Hepatocyte (in vitro differentiated cells): ENCODE measurements around the gene HEPN1.

Experiments used
- EZH2 ChIP-seq: fragments of 200-600 bp; sonication (generic); IDR thresholded peaks from 2 replicates; pipeline ENCODE4 v1.6.1; 2016; ENCODE audit warnings: antibody characterized with exemption, mild to moderate bottlenecking, borderline replicate concordance
- TF ChIP-seq, protein P1 (sequence below): fragments of 200-600 bp; sonication (generic); IDR thresholded peaks from 2 replicates; pipeline ENCODE4 v1.5.1; 2016; ENCODE audit warnings: antibody characterized with exemption, mild to moderate bottlenecking; ENCODE audit not compliant: poor library complexity

DNA sequence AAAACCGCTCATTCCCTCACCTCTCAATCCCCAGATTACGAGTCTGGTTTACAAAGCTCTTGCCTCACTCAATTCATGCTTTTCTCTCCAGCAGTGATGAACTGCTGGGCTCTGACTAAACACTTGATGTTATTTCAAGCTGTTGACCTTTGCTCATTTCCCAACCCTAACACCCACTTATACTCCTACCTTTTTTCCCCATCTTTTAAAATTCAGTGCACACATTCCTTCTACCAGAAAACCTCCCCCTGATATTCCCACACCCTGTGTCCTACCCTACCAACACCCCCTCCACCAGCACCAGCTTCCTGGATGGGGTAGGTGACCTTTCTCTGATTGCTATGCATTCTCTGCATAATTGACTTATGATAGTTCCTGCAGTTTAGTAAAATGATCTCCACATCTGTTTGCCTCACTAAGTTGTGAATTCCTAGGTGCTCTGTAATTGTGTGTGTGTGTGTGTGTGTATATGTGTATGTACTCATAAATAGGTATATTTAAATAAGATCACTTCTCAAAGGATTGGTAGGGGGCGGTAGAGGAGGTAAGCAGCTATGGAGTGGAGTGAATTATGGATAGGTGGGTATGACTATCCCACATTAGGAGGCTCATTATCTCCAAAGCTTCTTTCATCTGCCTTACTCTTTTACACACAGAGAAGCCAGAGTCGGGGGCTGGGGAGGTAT, 16.0 kb downstream of the HEPN1 start:
- TF ChIP-seq, protein P1, sequence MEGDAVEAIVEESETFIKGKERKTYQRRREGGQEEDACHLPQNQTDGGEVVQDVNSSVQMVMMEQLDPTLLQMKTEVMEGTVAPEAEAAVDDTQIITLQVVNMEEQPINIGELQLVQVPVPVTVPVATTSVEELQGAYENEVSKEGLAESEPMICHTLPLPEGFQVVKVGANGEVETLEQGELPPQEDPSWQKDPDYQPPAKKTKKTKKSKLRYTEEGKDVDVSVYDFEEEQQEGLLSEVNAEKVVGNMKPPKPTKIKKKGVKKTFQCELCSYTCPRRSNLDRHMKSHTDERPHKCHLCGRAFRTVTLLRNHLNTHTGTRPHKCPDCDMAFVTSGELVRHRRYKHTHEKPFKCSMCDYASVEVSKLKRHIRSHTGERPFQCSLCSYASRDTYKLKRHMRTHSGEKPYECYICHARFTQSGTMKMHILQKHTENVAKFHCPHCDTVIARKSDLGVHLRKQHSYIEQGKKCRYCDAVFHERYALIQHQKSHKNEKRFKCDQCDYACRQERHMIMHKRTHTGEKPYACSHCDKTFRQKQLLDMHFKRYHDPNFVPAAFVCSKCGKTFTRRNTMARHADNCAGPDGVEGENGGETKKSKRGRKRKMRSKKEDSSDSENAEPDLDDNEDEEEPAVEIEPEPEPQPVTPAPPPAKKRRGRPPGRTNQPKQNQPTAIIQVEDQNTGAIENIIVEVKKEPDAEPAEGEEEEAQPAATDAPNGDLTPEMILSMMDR: no peak
- no peak for TF ChIP-seq EZH2
